GM19324 (cell line): Measurements from ENCODE around the gene CPLANE1.
"Not testable (repeated sequence)": the region's sequence is repeated elsewhere in the genome, so short reads cannot be mapped to it uniquely, and the experiment has no call there.

Experiments used
- ATAC-seq: cut with Tn5 transposase; IDR thresholded peaks from one replicate; pipeline ENCODE4 v1.9.1; 2021; ENCODE audit warnings: mild to moderate bottlenecking, moderate library complexity; ENCODE audit not compliant: unreplicated experiment, low FRiP score

The CPLANE1 gene

DNA sequence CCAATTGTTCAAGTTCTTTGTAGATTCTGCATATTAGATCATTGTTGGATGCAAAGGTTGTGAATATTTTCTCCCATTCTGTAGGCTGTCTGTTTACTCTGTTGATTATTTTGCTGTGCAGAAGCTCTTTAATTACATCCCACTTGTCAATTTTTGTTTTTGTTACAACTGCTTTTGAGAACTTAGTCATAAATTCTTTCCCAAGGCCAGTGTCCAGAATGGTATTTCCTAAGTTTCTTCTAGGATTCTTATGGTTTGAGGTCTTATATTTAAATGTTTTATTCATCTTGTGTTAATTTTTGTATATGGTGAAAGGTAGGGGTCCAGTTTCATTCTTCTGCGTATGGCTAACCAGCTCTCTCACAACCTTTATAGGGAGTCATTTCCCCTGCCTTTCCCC, 116.5 kb downstream of the CPLANE1 start:
- no peak for ATAC-seq

DNA sequence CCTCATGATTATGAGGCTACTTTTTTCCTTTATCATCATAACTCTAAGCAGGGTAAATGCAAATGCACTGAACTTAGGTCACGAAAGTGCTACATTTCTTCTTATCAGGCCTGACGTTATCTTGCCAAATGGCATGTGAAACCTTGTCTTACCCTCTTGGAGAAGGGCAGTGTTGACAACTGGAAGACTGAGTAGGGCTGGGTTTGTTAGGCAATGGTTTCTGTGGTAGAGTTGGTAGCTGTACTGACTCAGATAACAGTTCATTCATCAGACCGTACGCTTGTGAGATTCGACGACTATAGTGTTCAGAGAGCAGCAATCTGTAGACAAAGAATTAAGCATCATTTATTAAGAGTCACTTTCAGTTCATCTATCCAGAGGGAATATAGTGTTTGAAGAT, 127.7 kb downstream of the CPLANE1 start:
- ATAC-seq = no peak

DNA sequence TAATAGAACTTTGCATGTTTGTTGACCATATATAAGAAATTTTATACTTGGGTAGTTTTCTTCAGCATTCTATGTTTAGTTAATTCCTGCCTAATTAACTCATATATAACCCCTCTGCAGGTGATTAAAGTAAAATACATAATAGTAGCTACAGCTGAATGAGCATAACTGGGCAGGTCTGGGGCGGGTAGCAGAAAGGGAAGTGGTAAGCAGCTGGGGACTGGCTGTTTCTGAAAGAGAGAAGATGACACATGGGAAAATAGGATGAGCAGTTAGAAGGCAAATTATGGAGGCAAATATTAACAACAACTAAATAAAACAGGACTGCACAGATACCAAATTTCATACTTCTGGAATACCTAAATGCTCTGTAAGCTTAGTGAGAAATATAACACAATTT, 128.1 kb downstream of the CPLANE1 start:
- ATAC-seq = no peak

DNA sequence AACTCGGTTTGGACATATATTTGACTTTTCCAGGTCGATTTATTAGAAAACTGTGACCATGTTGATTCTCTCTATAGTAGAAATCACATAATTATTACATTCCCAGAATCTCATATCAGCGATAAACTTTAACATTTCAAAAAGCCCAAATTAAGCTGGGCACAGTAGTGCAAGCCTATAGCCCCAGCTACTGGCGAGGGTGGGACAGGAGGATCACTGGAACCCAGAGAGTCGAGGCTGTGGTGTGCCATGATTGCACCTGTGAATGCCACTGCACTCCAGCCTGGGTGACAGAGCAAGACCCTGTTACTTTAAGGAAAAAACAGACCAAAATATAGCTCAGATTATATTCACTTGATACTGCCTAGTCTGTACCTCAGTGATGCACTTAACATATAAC, 128.9 kb downstream of the CPLANE1 start:
- no peak for ATAC-seq

DNA sequence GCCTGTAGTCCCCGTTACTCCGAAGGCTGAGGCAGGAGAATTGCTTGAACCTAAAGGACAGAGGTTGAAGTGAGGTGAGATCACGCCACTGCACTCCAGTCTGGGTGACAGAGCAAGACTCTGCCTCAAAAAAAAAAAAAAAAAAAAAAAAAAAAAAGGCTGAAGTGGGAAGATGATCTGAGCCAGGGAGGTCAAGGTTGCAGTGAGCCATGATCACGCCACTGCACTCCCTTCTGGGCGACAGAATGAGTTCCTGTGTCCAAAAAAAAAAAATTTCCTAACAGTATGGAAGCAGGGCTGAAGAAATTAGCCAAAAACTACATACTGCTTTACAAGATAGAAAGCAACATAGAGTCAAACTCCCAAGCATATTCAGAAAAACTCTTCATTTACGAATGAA, 132.8 kb downstream of the CPLANE1 start:
- no peak for ATAC-seq

DNA sequence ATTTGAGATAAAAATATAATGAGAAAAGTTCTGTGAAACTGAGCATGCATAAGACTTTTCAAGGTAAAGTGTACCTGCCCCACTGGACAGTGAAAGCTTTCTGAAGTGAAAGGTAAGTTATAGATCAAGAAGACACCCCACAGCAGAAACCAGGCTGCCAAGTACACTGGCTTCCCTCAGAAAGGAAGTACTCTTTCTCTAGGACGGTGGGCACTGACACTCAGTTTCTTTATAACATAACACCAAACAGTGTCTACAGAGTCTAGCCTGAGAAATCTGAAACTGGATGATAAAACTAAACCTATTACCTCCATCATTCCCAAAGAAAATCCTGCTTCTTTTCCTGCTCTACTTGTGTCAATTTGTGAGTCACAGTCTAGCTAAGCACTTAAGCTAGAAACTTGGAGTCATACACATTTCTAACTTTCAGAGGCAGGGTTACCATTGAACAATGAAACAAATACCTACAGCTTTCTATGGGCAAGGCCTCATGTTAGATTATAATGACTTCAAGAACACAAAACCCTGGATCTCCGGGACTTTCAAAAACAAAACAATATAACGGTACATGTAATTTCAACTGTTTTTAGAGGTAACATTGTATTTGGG, 136.7 kb downstream of the CPLANE1 start:
- ATAC-seq = no peak

DNA sequence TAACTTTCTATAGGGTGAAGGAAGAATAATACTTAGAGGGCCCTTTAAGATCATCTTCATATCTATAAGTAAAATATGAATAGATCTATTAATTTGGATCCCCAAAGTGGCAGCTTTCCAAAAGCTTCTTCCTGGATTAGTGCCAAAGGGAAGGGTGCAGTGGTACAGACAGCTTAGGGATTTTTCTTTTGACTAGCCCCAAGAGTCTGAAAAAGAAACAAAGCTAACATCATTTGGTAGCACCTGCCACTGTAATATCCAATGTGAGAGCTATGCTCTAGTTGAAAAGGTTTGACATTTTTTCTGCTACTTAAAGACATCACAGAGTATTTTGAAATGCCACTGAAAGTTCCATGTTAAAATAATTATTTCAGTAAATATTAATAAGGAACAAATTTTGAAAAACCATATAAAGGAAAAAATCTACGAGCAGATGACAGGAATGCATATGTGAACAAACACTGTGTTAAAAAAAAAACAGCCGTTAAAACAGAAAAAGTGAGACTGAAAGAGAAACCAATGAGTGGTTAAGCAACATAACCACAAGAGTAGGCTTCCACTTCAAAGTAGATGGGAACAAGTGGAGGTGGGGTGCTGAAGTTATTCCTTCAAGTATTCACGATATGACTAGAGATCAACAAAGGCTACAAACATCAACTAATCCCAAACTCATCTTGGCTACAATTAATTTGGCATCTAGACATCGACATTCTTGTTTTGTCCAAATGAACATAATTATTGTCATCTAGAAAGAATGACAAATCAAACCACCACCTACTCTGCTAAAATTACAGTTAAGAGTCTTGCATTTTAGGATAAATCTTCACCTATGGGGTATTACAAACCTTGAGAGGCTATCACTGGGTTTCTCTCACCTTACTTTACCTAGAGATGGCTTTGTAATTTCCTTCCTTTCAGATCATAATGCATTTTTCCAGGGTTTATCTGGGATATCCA, 137.5 kb downstream of the CPLANE1 start:
- peak; percentile 83 for ATAC-seq

DNA sequence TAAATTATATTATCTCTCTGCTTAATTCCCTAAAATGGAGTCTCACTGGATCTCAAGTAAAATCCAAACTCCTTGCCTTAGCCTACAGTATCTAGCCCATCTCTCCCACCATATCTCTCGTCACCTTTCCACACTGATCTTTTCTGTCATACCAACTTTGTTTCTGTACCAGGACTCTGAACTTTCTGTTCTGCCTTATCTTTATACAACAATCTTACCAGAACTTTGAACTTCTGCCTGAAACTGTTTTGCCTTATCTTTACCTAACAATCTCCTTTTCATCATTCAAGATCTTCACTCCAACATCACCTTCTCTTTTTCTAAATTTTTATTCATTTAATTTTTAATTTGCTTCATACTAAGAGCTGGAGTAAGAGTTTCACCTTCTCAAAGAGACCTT, 139.0 kb downstream of the CPLANE1 start:
- no peak for ATAC-seq

DNA sequence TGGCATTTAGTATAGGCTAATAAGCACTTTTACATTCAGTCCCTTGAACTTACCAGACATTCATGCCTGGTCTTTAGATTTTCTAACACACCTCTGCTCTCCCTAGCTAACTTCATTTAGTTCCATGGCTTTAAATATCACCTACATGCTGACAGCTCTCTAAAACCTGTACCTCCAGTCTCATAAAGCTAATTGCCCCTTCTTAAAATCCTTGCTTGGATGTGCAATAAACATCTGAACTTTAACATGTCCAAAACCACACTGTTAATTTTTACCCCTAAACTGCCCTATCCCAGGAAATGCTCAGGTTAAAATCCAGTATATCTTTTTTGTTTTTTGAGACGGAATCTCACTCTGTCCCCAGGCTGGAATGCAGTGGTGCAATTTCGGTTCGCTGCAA, 139.8 kb downstream of the CPLANE1 start:
- ATAC-seq = no peak

DNA sequence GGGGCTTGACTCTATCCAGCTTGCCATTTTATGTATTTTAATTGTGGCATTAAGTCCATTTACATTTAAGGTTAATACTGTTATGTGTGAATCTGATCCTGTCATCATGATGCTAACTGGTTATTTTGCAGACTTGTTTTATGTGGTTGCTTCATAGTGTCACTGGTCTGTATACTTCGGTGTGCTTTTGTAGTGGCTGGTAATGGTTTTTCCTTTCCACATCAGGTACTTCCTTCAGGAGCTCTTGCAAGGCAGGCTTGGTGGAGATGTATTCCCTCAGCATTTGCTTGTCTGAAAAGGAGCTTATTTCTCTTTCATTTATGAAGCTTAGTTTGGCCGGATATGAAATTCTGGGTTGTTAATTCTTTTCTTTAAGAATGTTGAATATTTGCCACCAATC, 145.9 kb downstream of the CPLANE1 start:
- ATAC-seq = no peak

DNA sequence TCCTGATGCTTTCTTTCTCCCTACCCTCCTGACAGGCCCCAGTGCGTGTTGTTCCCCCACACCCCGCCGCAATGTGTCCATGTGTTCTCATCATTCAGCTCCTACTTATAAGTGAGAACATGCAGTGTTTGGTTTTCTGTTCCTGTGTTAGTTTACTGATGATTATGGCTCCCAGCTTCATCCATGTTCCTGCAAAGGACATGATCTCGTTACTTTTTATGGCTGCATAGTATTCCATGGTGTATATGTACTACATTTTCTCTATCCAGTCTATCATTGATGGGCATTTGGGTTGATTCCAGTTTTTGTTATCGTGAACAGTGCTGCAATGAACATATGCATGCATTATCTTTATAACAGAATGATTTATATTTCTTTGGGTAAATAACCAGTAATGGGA, 149.9 kb downstream of the CPLANE1 start:
- not testable (repeated sequence) for ATAC-seq

DNA sequence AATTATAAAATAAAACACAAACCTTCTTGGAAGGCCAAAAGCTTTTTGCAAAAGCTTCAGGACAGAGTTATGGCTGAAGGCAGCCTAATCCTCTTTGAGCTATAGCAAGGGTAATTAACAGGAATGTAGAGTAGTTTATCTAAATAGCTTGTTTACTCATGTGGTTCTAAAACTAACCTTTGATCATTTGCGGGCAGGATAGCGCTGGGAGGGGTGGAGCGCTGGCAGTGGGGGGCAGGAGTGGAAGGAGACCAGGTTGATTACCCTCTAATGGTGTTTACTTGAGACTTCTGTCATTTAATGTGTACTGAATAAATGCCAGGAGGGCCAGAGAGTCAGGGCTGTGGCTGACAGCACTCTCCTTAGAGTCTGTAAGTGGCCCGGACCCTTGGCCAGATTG, 155.4 kb downstream of the CPLANE1 start:
- not testable (repeated sequence) for ATAC-seq

DNA sequence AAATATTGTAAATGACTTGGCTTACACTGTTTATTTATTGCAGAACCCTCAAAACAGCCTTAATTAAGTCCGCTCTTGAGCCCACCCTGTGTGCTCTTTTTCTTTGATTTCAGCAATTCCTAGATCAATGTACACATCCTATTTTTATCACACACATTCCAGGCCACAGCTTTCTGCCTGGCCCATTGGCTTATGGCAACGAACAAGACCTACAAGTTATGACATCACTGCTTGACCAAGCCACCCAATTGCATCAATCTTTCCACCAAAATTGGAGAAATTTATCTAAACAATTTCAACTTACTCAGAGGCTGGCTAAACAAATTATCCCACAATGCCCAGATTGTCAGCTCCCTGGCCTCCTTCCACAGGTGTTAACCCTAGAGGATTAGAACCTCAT, 158.4 kb downstream of the CPLANE1 start:
- ATAC-seq = no peak

DNA sequence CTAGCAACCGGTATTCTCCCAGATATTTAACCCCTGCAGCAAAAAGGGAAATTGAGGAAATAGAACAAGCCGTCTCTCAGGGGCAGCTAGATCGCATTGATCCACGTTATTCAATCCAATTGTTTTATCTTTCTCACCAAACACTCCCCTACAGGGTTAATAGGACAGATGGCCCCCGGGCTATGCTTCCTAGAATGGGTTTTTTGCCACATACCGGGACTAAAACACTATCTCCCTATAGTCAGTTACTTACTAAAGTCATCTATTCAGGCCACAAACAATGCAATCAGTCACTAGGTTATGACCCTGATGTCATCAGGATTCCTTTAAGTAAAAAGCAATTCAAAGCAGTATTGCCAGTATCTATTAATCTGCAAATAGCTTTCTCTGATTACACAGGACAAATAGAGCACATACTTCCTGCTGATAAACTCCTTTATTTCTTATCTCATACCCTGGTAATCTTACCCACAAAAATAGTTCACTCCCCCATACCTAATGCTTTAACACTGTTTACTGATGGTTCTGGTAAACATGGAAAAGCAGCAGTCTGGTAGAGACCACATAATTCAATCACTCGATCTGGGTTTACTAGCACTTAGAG, 159.0 kb downstream of the CPLANE1 start:
- ATAC-seq = no peak

DNA sequence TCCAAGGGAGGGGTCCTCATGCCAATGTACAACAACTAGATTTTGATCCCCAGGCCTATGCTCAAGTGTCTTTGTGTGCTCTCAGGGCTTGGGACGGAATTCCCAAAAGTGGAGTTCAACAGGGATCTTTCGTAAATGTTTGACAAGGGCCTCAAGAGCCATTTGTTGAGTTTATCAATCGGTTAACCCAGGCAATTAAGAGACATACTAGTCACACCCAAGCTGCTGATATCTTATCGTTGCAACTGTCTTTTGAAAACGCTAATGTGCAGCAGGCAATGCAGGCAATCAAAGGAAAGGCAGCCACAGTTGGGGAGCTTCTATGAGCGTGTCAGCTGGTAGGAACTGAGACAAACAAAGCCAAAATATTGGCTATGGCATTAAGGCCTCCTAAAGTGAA, 161.2 kb downstream of the CPLANE1 start:
- no peak for ATAC-seq

DNA sequence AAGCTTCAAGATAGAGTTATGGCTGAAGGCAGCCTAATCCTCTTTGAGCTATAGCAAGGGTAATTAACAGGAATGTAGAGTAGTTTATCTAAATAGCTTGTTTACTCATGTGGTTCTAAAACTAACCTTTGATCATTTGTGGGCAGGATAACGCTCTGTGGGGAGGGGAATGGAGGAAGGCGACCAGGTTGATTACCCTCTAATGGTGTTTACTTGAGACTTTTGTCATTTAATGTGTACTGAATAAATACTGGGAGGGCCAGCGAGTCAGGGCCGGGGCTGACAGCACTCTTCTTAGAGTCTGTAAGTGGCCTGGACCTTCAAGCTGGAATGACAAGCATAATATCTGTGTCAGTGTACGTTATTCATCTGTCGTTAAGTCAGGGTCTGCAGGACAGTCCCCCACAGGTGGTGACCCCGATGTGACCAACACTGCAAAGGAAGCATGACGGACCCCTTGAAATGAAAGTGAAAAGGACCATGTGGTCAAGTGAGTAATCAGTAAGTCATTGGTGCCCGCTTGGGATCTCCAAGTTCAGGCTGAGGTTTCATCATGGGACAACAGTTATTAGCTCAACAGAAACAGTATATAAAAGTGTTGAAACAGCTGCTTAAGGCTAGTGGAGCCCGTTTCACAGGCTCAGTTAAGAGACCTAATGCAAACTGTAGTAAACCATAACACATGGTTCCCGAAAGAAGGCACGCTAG, 162.6 kb downstream of the CPLANE1 start:
- ATAC-seq = no peak

DNA sequence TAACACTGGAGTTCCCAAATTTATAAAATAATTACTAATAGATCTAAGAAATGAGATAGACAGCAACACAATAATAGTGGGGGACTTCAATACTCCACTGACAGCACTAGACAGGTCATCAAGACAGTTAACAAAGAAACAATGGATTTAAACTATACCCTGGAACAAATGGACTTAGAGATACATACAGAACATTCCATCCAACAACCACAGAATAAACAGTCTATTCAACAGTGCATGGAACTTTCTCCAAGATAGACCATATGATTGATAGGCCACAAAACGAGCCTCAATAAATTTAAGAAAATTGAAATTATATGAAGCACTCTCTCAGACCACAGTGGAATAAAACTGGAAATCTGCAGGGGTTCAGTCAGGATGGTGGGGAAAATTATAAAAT, 163.2 kb downstream of the CPLANE1 start:
- ATAC-seq = not testable (repeated sequence)

DNA sequence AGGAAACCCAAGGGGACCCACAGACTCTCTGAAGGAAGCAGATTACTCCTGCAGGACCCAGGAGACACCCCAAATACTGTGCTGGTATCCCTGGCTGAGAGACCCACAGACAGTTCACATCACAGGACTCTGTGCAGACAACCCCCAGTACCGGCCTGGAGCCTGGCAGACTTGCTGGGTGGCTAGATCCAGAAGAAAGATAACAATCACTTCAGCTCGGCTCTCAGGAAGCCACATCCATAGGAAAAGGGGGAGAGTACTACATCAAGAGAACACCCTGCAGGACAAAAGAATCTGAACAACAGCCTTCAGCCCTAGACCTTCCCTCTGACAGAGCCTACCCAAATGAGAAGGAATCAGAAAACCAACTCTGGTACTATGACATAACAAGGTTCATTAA, 166.2 kb downstream of the CPLANE1 start:
- ATAC-seq = not testable (repeated sequence)

DNA sequence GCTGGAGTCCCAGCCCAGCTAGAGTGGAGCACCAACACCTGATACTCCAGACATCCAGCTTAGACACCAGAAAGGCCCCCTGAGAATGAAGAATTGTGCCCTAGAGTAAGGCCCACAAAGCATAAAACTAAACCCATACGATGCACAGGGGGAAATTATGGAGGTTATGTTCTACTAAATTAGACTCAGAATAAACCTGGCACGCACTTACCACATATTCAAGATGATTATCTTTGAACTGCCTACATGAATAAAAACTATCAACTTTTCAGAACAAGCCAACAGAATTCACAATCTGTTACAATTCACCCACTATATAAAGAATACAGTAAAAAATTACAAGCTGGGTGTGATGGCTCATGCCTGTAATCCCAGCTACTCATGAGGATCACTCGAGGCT, 168.5 kb downstream of the CPLANE1 start:
- no peak for ATAC-seq

DNA sequence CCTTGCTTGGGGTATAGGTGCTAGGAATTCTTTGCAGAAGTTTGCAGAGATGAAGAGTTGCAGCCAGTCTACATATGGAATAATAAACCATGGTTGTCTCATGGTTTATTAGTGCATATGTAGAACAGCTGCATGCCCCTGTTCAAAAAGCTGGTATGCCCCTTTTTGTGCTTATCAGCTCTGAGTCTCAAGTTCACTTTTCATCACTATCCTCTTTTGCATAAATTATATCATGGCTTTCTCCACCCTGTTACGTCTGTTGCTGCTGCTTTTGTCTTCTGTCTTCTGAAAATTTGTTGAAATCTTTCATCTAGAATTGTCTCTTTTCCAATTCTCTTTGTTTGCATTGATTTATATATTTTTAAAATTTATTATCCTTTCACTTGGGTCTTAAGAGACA, 172.0 kb downstream of the CPLANE1 start:
- no peak for ATAC-seq

DNA sequence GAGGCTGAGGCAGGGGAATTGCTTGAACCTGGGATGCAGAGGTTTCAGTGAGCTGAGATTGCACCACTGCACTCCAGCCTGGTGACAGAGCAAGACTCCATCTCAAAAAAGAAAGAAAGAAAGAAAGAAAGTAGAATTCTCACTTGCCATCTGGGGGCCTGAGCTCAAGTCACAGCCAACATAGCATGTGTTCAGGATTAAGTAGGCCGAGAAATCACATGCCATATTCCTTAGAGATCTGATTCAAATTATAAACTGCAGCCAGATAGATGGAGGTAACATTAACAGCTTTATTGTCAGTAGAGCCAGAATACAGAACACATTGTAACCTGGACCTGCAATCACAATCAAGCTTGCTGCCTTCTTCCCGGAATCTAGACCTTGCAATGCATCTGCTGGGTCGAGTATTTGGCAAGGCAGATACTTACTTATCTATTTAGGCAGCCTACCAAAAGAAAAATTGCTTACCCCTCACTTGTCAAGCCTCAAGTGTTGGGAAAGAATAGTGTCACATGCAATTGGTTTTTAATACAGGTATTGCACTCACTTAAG, 173.7 kb downstream of the CPLANE1 start:
- ATAC-seq = no peak
